Astrocyte (in vitro differentiated cells and primary cell): ENCODE results near the gene DUSP12. TPM values are rescaled to one million over a fixed set of nuclear protein-coding genes. Genes with fewer than 3 reads are reported as not detected.

Experiments used
- DNase-seq: peaks from one replicate; pipeline ENCODE4 v3.0.0-alpha.2; 2010; ENCODE audit warnings: low read depth
- FAIRE-seq: peaks from 2 replicates; lab custom pipeline; 2011; peaks lifted over from hg19 to GRCh38; lab: Jason Lieb, UNC
- H2AFZ ChIP-seq: 2 replicates; pipeline ENCODE4 v1.6.0; 2012; ENCODE audit warnings: low read depth, low read length, inconsistent platforms
- H3K27ac ChIP-seq: 2 replicates; pipeline ENCODE4 v1.5.1; 2011; ENCODE audit warnings: low read depth, low read length, inconsistent platforms
- H3K27me3 ChIP-seq: 2 replicates; pipeline ENCODE4 v1.6.0; 2011; ENCODE audit warnings: low read length, inconsistent platforms; ENCODE audit not compliant: insufficient read depth
- H3K36me3 ChIP-seq: 2 replicates; pipeline ENCODE4 v1.5.1; 2011; ENCODE audit warnings: low read length, inconsistent platforms; ENCODE audit not compliant: insufficient read depth
- H3K4me1 ChIP-seq: 2 replicates; pipeline ENCODE4 v1.5.1; 2011; ENCODE audit warnings: low read length, inconsistent platforms; ENCODE audit not compliant: insufficient read depth
- H3K4me2 ChIP-seq: 2 replicates; pipeline ENCODE4 v1.6.0; 2012; ENCODE audit warnings: low read length, inconsistent platforms
- H3K4me3 ChIP-seq: 2 replicates; pipeline ENCODE4 v1.5.1; 2011; ENCODE audit warnings: low read depth, mild to moderate bottlenecking, low read length, inconsistent platforms; ENCODE audit not compliant: insufficient read depth
- H3K79me2 ChIP-seq: 2 replicates; pipeline ENCODE4 v1.6.0; 2012; ENCODE audit warnings: mild to moderate bottlenecking, low read length, inconsistent platforms; ENCODE audit not compliant: insufficient read depth
- H3K9ac ChIP-seq: 2 replicates; pipeline ENCODE4 v1.6.0; 2012; ENCODE audit warnings: mild to moderate bottlenecking, low read length, inconsistent platforms
- H3K9me3 ChIP-seq: 2 replicates; pipeline ENCODE4 v1.5.1; 2012; ENCODE audit warnings: low read depth, mild to moderate bottlenecking, low read length, inconsistent platforms; ENCODE audit not compliant: insufficient read depth
- H4K20me1 ChIP-seq: 2 replicates; pipeline ENCODE4 v1.6.0; 2012; ENCODE audit warnings: low read length, inconsistent platforms; ENCODE audit not compliant: insufficient read depth
- H3K27ac Mint-ChIP-seq: one replicate; pipeline ENCODE4 v1.8.0; 2021; ENCODE audit warnings: mild to moderate bottlenecking, mixed read lengths; ENCODE audit not compliant: unreplicated experiment
- H3K27me3 Mint-ChIP-seq: one replicate; pipeline ENCODE4 v1.8.0; 2021; ENCODE audit warnings: low read depth, mixed read lengths; ENCODE audit not compliant: unreplicated experiment
- H3K36me3 Mint-ChIP-seq: one replicate; pipeline ENCODE4 v1.8.0; 2021; ENCODE audit warnings: low read depth, mixed read lengths; ENCODE audit not compliant: unreplicated experiment
- H3K4me1 Mint-ChIP-seq: one replicate; pipeline ENCODE4 v1.8.0; 2021; ENCODE audit warnings: low read depth, mixed read lengths; ENCODE audit not compliant: unreplicated experiment
- H3K4me3 Mint-ChIP-seq: one replicate; pipeline ENCODE4 v1.8.0; 2021; ENCODE audit warnings: mild to moderate bottlenecking, moderate library complexity, mixed read lengths; ENCODE audit not compliant: unreplicated experiment
- H3K9me3 Mint-ChIP-seq: one replicate; pipeline ENCODE4 v1.8.0; 2021; ENCODE audit warnings: mild to moderate bottlenecking, mixed read lengths; ENCODE audit not compliant: unreplicated experiment
- EZH2 ChIP-seq: IDR thresholded peaks from 2 replicates; pipeline ENCODE4 v1.6.1; 2012; ENCODE audit warnings: mild to moderate bottlenecking, low read length, inconsistent platforms; ENCODE audit not compliant: insufficient read depth
- total RNA-seq: library from RNA; stranded (reverse); gene quantifications from 2 replicates; pipeline ENCODE4 v1.2.1, GENCODE V29; 2021
- TF ChIP-seq, protein P1 (sequence below): IDR thresholded peaks from 2 replicates; pipeline ENCODE4 v1.5.1; 2011; ENCODE audit warnings: low read depth, mild to moderate bottlenecking, inconsistent platforms, low read length, moderate library complexity; ENCODE audit not compliant: insufficient read depth

DUSP12 gene
- total RNA-seq, 1 donor from 2014 or later = 34.7 TPM

DNA sequence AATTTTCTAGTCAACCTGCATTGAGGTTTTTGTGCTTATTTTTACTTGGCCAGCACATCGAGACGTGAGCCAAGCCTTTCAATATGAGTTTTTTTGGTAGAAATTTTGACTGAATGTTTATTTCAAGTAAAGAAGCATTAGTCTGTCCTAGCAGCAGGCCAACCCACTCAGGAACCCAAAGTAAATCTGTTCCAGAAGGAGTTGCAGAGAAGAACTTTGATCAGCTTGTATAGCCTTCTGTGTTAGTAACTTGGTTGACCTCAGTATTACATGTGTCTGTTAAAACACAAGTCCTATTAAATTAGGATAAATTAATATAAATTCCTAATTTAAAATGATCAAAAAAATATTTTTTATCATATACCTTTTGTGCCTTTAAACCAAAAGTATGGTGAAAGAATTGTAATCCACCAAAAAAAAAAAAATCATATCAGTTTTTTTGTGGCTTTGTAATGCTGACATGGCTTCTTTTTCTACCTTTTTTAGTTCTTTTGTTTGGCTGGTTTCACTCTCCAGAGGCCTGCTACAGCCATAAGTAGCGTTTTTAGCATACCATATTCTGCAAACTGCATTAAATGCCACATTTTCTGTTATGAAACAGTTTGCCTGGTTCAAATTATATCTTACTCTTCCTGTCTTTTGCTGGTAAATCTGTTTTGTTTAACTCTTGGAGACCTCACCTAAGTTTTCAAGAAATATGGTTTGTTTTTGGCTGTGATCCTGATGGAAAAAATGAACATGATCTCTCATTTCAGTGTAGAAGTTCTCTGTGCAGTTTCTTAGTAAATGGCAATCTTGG lies 56.0 kb downstream of the DUSP12 start:
- no peak for DNase-seq
- no peak overlapping the region for H3K27ac Mint-ChIP-seq

More for the DNA sequence above, 56.0 kb downstream of the DUSP12 start:
- no peaks in the 10 kb centered on the region for H3K27me3 Mint-ChIP-seq
- Histone ChIP-seq H3K79me2 (no peaks in the 10 kb centered on the region), H3K27me3 (no peaks in the 10 kb centered on the region), H3K9me3 (peaks cover under 1% of the 10 kb centered on the region), H3K9ac (no peak overlapping the region), H3K4me1 (no peaks in the 10 kb centered on the region), H3K27ac (no peak overlapping the region), H3K4me2 (no peak overlapping the region), H4K20me1 (no peaks in the 10 kb centered on the region), H3K4me3 (no peak overlapping the region), H2AFZ (no peak overlapping the region), H3K36me3 (peaks cover 6% of the 10 kb centered on the region)
- H3K4me1 Mint-ChIP-seq = peaks cover 5% of the 10 kb centered on the region
- H3K4me3 Mint-ChIP-seq = no peak overlapping the region
- TF ChIP-seq, protein P1, sequence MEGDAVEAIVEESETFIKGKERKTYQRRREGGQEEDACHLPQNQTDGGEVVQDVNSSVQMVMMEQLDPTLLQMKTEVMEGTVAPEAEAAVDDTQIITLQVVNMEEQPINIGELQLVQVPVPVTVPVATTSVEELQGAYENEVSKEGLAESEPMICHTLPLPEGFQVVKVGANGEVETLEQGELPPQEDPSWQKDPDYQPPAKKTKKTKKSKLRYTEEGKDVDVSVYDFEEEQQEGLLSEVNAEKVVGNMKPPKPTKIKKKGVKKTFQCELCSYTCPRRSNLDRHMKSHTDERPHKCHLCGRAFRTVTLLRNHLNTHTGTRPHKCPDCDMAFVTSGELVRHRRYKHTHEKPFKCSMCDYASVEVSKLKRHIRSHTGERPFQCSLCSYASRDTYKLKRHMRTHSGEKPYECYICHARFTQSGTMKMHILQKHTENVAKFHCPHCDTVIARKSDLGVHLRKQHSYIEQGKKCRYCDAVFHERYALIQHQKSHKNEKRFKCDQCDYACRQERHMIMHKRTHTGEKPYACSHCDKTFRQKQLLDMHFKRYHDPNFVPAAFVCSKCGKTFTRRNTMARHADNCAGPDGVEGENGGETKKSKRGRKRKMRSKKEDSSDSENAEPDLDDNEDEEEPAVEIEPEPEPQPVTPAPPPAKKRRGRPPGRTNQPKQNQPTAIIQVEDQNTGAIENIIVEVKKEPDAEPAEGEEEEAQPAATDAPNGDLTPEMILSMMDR = no peak
- TF ChIP-seq EZH2 = no peak
- H3K36me3 Mint-ChIP-seq = peaks cover 14% of the 10 kb centered on the region
- no peak for FAIRE-seq
- H3K9me3 Mint-ChIP-seq = peaks cover 5% of the 10 kb centered on the region

Other genes with a start within 250 kb of the DUSP12 start
- gene FCGR2A, start 244.3 kb upstream of the DUSP12 start, total RNA-seq = not detected in 2 replicates
- gene HSPA6, start 225.2 kb upstream of the DUSP12 start, total RNA-seq = 0.65 and 0.68 TPM in 2 replicates
- not detected in 2 replicates for gene FCGR3A, start 200.0 kb upstream of the DUSP12 start, total RNA-seq
- gene FCGR3B, start 118.6 kb upstream of the DUSP12 start, total RNA-seq = not detected in 2 replicates
- not detected in 2 replicates for gene FCGR2B, start 86.6 kb upstream of the DUSP12 start, total RNA-seq
- 0.38 and 0.45 TPM in 2 replicates for gene FCRLA, start 42.6 kb upstream of the DUSP12 start, total RNA-seq
- gene FCRLB, start 28.2 kb upstream of the DUSP12 start, total RNA-seq = 0.72 and 0.79 TPM in 2 replicates
- 25.4 and 26.4 TPM in 2 replicates for gene ATF6, start 16.5 kb downstream of the DUSP12 start, total RNA-seq